Hepatocyte (in vitro differentiated cells): ENCODE measurements around the gene CRTAC1. TPM values are rescaled to one million over a fixed set of nuclear protein-coding genes. Genes with fewer than 3 reads are reported as not detected.

Source experiments
- DNase-seq: peaks from one replicate; pipeline ENCODE4 v3.0.0-alpha.2; 2016; ENCODE audit warnings: low spot score
- H2AFZ ChIP-seq: fragments of 200-600 bp; sonication (generic); 2 replicates; pipeline ENCODE4 v1.6.0; 2016; ENCODE audit warnings: antibody characterized with exemption, mild to moderate bottlenecking
- H3K27ac ChIP-seq: fragments of 200-600 bp; sonication (generic); 2 replicates; pipeline ENCODE4 v1.5.1; 2016; ENCODE audit warnings: mild to moderate bottlenecking
- H3K27me3 ChIP-seq: fragments of 200-600 bp; sonication (generic); 2 replicates; pipeline ENCODE4 v1.6.1; 2016
- H3K36me3 ChIP-seq: fragments of 200-600 bp; sonication (generic); replicated peaks from 2 replicates; pipeline ENCODE4 v1.5.1; 2016; ENCODE audit warnings: low read depth; ENCODE audit not compliant: insufficient read depth
- H3K4me1 ChIP-seq: fragments of 200-600 bp; sonication (generic); 2 replicates; pipeline ENCODE4 v1.5.1; 2016; ENCODE audit warnings: mild to moderate bottlenecking, moderate library complexity; ENCODE audit not compliant: insufficient read depth
- H3K4me2 ChIP-seq: fragments of 200-600 bp; sonication (generic); 2 replicates; pipeline ENCODE4 v1.6.0; 2016
- H3K4me3 ChIP-seq: fragments of 200-600 bp; sonication (generic); 2 replicates; pipeline ENCODE4 v1.5.1; 2016; ENCODE audit warnings: mild to moderate bottlenecking
- H3K79me2 ChIP-seq: fragments of 200-600 bp; sonication (generic); 2 replicates; pipeline ENCODE4 v1.6.0; 2017; ENCODE audit warnings: mild to moderate bottlenecking
- H3K9me2 ChIP-seq: fragments of 200-600 bp; sonication (generic); replicated peaks from 2 replicates; pipeline ENCODE4 v1.6.0; 2017; ENCODE audit warnings: mild to moderate bottlenecking; ENCODE audit not compliant: insufficient read depth
- H3K9me3 ChIP-seq: fragments of 200-600 bp; sonication (generic); 2 replicates; pipeline ENCODE4 v1.5.1; 2016; ENCODE audit warnings: low read depth, mild to moderate bottlenecking
- H4K20me1 ChIP-seq: fragments of 200-600 bp; sonication (generic); 2 replicates; pipeline ENCODE4 v1.6.0; 2016; ENCODE audit warnings: mild to moderate bottlenecking; ENCODE audit not compliant: insufficient read depth, poor library complexity, severe bottlenecking
- EZH2 ChIP-seq: fragments of 200-600 bp; sonication (generic); IDR thresholded peaks from 2 replicates; pipeline ENCODE4 v1.6.1; 2016; ENCODE audit warnings: antibody characterized with exemption, mild to moderate bottlenecking, borderline replicate concordance
- EZH2phosphoT487 ChIP-seq: fragments of 200-600 bp; sonication (generic); IDR thresholded peaks from one replicate; pipeline ENCODE4 v1.6.1; 2018; ENCODE audit warnings: antibody characterized with exemption, mild to moderate bottlenecking, low read depth, moderate library complexity; ENCODE audit not compliant: unreplicated experiment, severe bottlenecking
- WGBS: methylation state at CpG from one replicate; pipeline ENCODE4 v1.1.6; 2016; ENCODE audit warnings: low lambda C conversion rate; ENCODE audit errors: missing lambda C conversion rate; 5-methylcytosine and 5-hydroxymethylcytosine counted together
- polyA plus RNA-seq: library from polyadenylated mRNA; unstranded; fragments of >200 nt; fragmentation: Nextera tagmentation; extraction: Ambion mirVana; gene quantifications from 2 replicates; pipeline ENCODE4 v1.2.1, GENCODE V29; 2016
- total RNA-seq: library from RNA; depleted of rRNA; stranded (reverse); fragments of >200 nt; gene quantifications from 2 replicates; pipeline ENCODE4 v1.2.3, GENCODE V29; 2014
- TF ChIP-seq, protein P1 (sequence below): fragments of 200-600 bp; sonication (generic); IDR thresholded peaks from 2 replicates; pipeline ENCODE4 v1.5.1; 2016; ENCODE audit warnings: antibody characterized with exemption, mild to moderate bottlenecking; ENCODE audit not compliant: poor library complexity

CRTAC1 gene
- total and polyA plus RNA-seq, 2 experiments from 2014 or later = 0.47 to 0.76 TPM

DNA sequence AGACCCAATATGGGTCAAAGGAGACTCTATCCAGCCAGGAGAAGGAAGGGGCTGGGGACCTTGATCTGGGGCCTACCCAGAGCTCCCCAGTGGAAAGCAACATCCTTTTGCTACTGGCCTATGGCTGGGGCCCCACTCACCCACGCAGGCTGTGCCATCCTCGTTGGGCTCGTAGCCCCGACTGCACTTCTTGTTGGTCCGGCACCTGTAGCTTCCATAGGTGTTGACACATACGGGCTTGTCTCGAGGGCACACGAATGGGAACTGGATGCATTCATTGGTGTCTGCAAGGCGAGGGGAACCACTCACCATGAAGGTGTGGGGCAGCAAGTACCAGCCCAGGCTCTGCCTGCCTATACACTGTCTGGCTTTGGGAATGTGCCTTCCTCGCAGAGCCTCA is 150.3 kb downstream of the CRTAC1 start:
- no peaks in the 10 kb centered on the region for H3K9me3 ChIP-seq
- no peak overlapping the region for H3K27ac ChIP-seq
- H3K27me3 ChIP-seq = no peaks in the 10 kb centered on the region
- H3K9me2 ChIP-seq = no peaks in the 10 kb centered on the region
- TF ChIP-seq, protein P1, sequence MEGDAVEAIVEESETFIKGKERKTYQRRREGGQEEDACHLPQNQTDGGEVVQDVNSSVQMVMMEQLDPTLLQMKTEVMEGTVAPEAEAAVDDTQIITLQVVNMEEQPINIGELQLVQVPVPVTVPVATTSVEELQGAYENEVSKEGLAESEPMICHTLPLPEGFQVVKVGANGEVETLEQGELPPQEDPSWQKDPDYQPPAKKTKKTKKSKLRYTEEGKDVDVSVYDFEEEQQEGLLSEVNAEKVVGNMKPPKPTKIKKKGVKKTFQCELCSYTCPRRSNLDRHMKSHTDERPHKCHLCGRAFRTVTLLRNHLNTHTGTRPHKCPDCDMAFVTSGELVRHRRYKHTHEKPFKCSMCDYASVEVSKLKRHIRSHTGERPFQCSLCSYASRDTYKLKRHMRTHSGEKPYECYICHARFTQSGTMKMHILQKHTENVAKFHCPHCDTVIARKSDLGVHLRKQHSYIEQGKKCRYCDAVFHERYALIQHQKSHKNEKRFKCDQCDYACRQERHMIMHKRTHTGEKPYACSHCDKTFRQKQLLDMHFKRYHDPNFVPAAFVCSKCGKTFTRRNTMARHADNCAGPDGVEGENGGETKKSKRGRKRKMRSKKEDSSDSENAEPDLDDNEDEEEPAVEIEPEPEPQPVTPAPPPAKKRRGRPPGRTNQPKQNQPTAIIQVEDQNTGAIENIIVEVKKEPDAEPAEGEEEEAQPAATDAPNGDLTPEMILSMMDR = no peak
- H3K4me1 ChIP-seq = no peaks in the 10 kb centered on the region
- no peaks in the 10 kb centered on the region for H3K79me2 ChIP-seq
- no peaks in the 10 kb centered on the region for H4K20me1 ChIP-seq
- WGBS = 95% methylated on average over 10 of the region's 10 CpGs
- no peak overlapping the region for H3K4me2 ChIP-seq
- H2AFZ ChIP-seq = no peak overlapping the region
- DNase-seq = no peak
- no peak overlapping the region for H3K4me3 ChIP-seq
- no peaks in the 10 kb centered on the region for H3K36me3 ChIP-seq

DNA sequence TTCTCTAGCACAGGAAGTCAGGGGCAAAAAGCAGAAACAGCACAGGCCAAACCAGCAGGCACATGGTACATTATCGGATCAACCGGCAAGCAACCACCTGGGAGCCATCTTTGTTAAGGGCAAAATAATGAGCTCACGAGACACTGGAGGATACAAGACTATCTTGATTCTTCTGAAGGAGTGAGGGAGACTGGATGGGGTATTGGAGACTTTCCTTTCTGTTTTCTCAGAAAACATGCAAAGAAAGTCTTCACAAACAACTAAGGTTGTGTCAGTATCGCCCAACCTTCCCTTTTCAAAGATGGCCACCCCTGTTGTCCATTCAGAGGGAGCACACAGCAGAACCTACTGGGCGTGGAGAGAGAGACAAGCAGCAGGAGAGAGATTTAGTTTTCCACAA is 151.2 kb downstream of the CRTAC1 start:
- WGBS = 91% methylated on average over 5 of the region's 5 CpGs
- Histone ChIP-seq H3K9me3 (no peaks in the 10 kb centered on the region), H3K4me1 (no peaks in the 10 kb centered on the region), H3K79me2 (no peaks in the 10 kb centered on the region), H3K4me3 (no peak overlapping the region), H3K36me3 (no peaks in the 10 kb centered on the region), H3K27ac (no peak overlapping the region), H4K20me1 (no peaks in the 10 kb centered on the region), H3K27me3 (peaks cover 4% of the 10 kb centered on the region), H3K9me2 (no peaks in the 10 kb centered on the region), H2AFZ (no peak overlapping the region), H3K4me2 (no peak overlapping the region)
- DNase-seq = no peak
- TF ChIP-seq EZH2phosphoT487 = no peak
- no peak for TF ChIP-seq EZH2
- TF ChIP-seq, protein P1 = no peak

DNA sequence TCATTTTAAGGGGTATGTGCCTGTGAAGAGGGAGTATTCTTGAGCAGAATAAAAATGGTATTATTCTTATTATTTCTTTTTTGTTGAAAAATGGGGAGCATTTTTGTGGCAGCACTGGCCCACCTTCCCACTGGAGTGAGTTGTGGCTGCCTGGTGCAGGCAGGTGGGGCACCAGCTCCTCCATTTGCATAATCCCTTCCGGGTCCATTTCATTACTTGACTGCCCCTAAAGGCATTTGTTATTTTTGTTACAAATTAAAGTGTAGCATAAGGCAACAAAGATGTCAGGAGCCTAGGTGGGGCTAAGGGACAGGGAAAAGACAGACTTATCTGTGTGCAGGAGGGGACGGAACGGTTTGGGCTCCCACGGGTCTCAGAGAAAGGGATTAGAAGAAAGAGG is 154.0 kb downstream of the CRTAC1 start:
- Histone ChIP-seq H3K79me2 (no peaks in the 10 kb centered on the region), H3K27ac (no peak overlapping the region), H3K27me3 (peaks cover 10% of the 10 kb centered on the region), H3K4me2 (no peak overlapping the region), H3K9me3 (no peaks in the 10 kb centered on the region), H3K4me1 (no peaks in the 10 kb centered on the region), H3K36me3 (no peaks in the 10 kb centered on the region), H2AFZ (no peak overlapping the region), H3K4me3 (no peak overlapping the region), H3K9me2 (no peaks in the 10 kb centered on the region), H4K20me1 (no peaks in the 10 kb centered on the region)
- WGBS = 61% methylated on average over 4 of the region's 4 CpGs
- DNase-seq = no peak
- TF ChIP-seq, protein P1 = no peak

DNA sequence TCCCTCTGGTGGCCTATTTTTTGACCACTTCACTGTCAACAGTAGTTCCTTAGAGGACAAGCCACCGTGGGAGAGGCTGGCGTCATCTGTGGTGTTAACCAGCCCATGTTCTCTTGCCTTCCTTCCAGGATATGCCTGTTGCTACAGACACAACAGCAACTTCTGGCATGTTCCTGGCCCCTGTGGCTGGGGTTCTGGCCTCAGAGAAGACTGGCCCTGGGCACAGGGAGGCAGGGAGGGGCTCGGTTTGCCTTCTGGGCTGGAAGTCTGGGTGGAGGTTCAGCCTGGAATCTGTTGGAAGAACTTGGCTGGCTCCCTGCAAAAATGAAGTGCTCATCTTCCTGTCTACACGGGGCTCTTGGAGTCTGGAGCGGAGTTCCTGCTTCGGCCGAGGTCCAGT is 155.0 kb downstream of the CRTAC1 start:
- no peak for TF ChIP-seq EZH2
- TF ChIP-seq, protein P1 = no peak
- no peaks in the 10 kb centered on the region for H3K4me1 ChIP-seq

More for the DNA sequence above, 155.0 kb downstream of the CRTAC1 start:
- no peak overlapping the region for H3K4me3 ChIP-seq
- WGBS = 94% methylated on average over 7 of the region's 7 CpGs
- no peaks in the 10 kb centered on the region for H3K79me2 ChIP-seq
- no peaks in the 10 kb centered on the region for H3K9me2 ChIP-seq
- no peak overlapping the region for H3K4me2 ChIP-seq
- H3K27ac ChIP-seq = no peak overlapping the region
- no peaks in the 10 kb centered on the region for H3K9me3 ChIP-seq
- H3K36me3 ChIP-seq = no peaks in the 10 kb centered on the region
- H2AFZ ChIP-seq = no peak overlapping the region
- DNase-seq = no peak
- no peaks in the 10 kb centered on the region for H4K20me1 ChIP-seq
- H3K27me3 ChIP-seq = peaks cover 18% of the 10 kb centered on the region
